ENCODE measurements around the gene GDF9. TPM values are rescaled to one million over a fixed set of nuclear protein-coding genes. Genes with fewer than 3 reads are reported as not detected.

Gene GDF9
- total RNA-seq, 1 experiment from 2014 or later, result 0.49 TPM

DNA sequence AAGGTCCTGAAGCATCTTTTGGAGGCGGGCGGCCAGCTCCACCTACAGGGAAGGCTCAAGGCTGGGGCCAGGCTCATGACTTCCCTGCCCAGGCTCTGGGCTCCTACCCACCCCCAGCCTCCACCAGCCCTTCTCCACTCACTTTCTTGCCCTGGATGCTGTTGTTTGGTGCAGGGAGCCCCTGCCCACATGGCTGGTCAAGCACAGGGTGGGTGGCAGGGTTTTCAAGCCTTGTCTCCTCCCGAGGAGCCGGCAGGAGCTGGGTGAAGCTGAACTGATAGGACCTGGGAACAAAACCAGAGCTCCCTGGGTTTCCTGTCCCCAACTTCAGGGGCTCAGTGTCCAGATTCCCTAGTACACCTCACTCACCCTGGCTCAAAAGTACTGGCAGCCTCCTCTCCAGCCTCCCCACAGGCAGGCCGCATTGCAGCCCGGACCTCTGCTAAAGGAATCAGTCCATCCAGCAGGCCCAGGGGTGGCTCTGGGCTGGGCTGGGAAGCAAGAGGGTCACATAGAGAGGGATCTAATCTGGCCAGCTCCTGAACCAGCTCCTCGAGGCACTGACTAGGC, 42.7 kb downstream of the GDF9 start:
- no TSS peak for BruUV-seq (replicated peaks)
- Histone ChIP-seq H3K27ac (ENCODE audit: low read depth, low read length) (no peak overlapping the region), H3K4me3 (replicated peaks in 1 of 2; ENCODE audit: low read depth in 1 of 2, low read length in 2 of 2) (no peak overlapping the region), H3K36me3 (ENCODE audit: control insufficient read depth in 1 of 2, insufficient read depth in 2 of 2, low read length in 2 of 2) (no peaks in the 10 kb centered on the region), H3K4me1 (ENCODE audit: control insufficient read depth in 1 of 2, insufficient read depth in 2 of 2, low read length in 2 of 2) (peaks cover 0 to 11% of the 10 kb centered on the region in 2 experiments; a peak in 1 of 4 replicates), H3K9me3 (ENCODE audit: control insufficient read depth in 1 of 2, insufficient read depth in 1 of 2, low read depth in 1 of 2, low read length in 2 of 2) (no peaks in the 10 kb centered on the region), H3K9ac (ENCODE audit: low read length) (no peak overlapping the region), H3K9me2 (ENCODE audit: insufficient read depth) (no peaks in the 10 kb centered on the region), H3K4me2 (ENCODE audit: low read length) (no peak overlapping the region), H3K27me3 (ENCODE audit: insufficient read depth, low read length) (no peaks in the 10 kb centered on the region), H4K20me1 (ENCODE audit: insufficient read depth) (no peaks in the 10 kb centered on the region), H3K79me2 (ENCODE audit: insufficient read depth, low read length) (no peaks in the 10 kb centered on the region), H2AFZ (ENCODE audit: low read depth, low read length, poor library complexity, severe bottlenecking) (no peak overlapping the region)
- ChIA-PET CTCF (no interaction called here), POLR2A (no interaction called here), RAD21 (ENCODE audit: low non-redundant PET in 1 of 2, low total read pairs in 2 of 2, uncharacterized antibody in 2 of 2, unreplicated experiment in 2 of 2) (interaction anchor here in 1 of 2 experiments (0.6 kb wide), 1 partner anchor 70 kb away, joined by 3 read pairs; no protein-coding TSS in a partner anchor)
- ATAC-seq (no peak), DNase-seq (ENCODE audit: low read depth, low spot score) (no peak)
- intact Hi-C loops (cut with micrococcal nuclease), result no loop called here
- TF ChIP-seq EZH2phosphoT487 (IDR thresholded peaks at IDR 0.05; ENCODE audit: borderline replicate concordance), result no peak
- no peak for TF ChIP-seq JUND (IDR thresholded peaks at IDR 0.05)
- no peak for TF ChIP-seq POLR2A (IDR thresholded peaks at IDR 0.05; ENCODE audit: borderline replicate concordance, extremely low read depth, insufficient read depth, insufficient read length)
- no peak for TF ChIP-seq EGR1 (IDR thresholded peaks at IDR 0.05; ENCODE audit: low read depth)
- TF ChIP-seq CEBPB (IDR thresholded peaks at IDR 0.05; ENCODE audit: low read depth), result no peak
- TF ChIP-seq EZH2 (IDR thresholded peaks at IDR 0.05), result no peak
- TF ChIP-seq, protein P1, sequence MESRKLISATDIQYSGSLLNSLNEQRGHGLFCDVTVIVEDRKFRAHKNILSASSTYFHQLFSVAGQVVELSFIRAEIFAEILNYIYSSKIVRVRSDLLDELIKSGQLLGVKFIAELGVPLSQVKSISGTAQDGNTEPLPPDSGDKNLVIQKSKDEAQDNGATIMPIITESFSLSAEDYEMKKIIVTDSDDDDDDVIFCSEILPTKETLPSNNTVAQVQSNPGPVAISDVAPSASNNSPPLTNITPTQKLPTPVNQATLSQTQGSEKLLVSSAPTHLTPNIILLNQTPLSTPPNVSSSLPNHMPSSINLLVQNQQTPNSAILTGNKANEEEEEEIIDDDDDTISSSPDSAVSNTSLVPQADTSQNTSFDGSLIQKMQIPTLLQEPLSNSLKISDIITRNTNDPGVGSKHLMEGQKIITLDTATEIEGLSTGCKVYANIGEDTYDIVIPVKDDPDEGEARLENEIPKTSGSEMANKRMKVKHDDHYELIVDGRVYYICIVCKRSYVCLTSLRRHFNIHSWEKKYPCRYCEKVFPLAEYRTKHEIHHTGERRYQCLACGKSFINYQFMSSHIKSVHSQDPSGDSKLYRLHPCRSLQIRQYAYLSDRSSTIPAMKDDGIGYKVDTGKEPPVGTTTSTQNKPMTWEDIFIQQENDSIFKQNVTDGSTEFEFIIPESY (IDR thresholded peaks at IDR 0.05; ENCODE audit: extremely low read depth, insufficient replicate concordance, low read length), result no peak
- TF ChIP-seq, protein P2, sequence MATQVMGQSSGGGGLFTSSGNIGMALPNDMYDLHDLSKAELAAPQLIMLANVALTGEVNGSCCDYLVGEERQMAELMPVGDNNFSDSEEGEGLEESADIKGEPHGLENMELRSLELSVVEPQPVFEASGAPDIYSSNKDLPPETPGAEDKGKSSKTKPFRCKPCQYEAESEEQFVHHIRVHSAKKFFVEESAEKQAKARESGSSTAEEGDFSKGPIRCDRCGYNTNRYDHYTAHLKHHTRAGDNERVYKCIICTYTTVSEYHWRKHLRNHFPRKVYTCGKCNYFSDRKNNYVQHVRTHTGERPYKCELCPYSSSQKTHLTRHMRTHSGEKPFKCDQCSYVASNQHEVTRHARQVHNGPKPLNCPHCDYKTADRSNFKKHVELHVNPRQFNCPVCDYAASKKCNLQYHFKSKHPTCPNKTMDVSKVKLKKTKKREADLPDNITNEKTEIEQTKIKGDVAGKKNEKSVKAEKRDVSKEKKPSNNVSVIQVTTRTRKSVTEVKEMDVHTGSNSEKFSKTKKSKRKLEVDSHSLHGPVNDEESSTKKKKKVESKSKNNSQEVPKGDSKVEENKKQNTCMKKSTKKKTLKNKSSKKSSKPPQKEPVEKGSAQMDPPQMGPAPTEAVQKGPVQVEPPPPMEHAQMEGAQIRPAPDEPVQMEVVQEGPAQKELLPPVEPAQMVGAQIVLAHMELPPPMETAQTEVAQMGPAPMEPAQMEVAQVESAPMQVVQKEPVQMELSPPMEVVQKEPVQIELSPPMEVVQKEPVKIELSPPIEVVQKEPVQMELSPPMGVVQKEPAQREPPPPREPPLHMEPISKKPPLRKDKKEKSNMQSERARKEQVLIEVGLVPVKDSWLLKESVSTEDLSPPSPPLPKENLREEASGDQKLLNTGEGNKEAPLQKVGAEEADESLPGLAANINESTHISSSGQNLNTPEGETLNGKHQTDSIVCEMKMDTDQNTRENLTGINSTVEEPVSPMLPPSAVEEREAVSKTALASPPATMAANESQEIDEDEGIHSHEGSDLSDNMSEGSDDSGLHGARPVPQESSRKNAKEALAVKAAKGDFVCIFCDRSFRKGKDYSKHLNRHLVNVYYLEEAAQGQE (IDR thresholded peaks at IDR 0.05; ENCODE audit: low read depth), result no peak
- TF ChIP-seq, protein P3, sequence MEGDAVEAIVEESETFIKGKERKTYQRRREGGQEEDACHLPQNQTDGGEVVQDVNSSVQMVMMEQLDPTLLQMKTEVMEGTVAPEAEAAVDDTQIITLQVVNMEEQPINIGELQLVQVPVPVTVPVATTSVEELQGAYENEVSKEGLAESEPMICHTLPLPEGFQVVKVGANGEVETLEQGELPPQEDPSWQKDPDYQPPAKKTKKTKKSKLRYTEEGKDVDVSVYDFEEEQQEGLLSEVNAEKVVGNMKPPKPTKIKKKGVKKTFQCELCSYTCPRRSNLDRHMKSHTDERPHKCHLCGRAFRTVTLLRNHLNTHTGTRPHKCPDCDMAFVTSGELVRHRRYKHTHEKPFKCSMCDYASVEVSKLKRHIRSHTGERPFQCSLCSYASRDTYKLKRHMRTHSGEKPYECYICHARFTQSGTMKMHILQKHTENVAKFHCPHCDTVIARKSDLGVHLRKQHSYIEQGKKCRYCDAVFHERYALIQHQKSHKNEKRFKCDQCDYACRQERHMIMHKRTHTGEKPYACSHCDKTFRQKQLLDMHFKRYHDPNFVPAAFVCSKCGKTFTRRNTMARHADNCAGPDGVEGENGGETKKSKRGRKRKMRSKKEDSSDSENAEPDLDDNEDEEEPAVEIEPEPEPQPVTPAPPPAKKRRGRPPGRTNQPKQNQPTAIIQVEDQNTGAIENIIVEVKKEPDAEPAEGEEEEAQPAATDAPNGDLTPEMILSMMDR (IDR thresholded peaks at IDR 0.05 in 2 of 3, conservative IDR thresholded peaks at IDR 0.05 in 1 of 3; ENCODE audit: borderline replicate concordance in 1 of 3, insufficient read depth in 1 of 3, low read depth in 2 of 3, low read length in 2 of 3), result no peak
- TF ChIP-seq ZNF274 (IDR thresholded peaks at IDR 0.05; ENCODE audit: low read depth, low read length), result no peak
- no peak for TF ChIP-seq POLR2AphosphoS5 (IDR thresholded peaks at IDR 0.05; ENCODE audit: low read depth, low read length)
- TF ChIP-seq RAD21 (IDR thresholded peaks at IDR 0.05; ENCODE audit: low read depth), result no peak
- no peak for TF ChIP-seq ELF1 (IDR thresholded peaks at IDR 0.05; ENCODE audit: borderline replicate concordance, low read depth)
- TF ChIP-seq CBX3 (IDR thresholded peaks at IDR 0.05; ENCODE audit: low read depth), result no peak
- no peak for TF ChIP-seq SP1 (IDR thresholded peaks at IDR 0.05; ENCODE audit: low read depth)
- no peak for TF ChIP-seq YY1 (IDR thresholded peaks at IDR 0.05; ENCODE audit: extremely low read depth, insufficient replicate concordance, low read depth, low read length)
- TF ChIP-seq FOSL1 (IDR thresholded peaks at IDR 0.05; ENCODE audit: low read depth), result no peak
- TF ChIP-seq, protein P4, sequence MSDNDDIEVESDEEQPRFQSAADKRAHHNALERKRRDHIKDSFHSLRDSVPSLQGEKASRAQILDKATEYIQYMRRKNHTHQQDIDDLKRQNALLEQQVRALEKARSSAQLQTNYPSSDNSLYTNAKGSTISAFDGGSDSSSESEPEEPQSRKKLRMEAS (IDR thresholded peaks at IDR 0.05), result no peak
- TF ChIP-seq ZFX (IDR thresholded peaks at IDR 0.05), result no peak

Measured in HCT116 (cell line).